GM18909 (cell line): ENCODE data around the gene KIF18B.
A peak's percentile ranks its signal among the peaks of the same experiment; 100 is the strongest.
"Not testable (repeated sequence)": the region's sequence is repeated elsewhere in the genome, so short reads cannot be mapped to it uniquely, and the experiment has no call there.

Source experiments
- ATAC-seq: cut with Tn5 transposase; IDR thresholded peaks from one replicate; pipeline ENCODE4 v1.9.1; 2021; ENCODE audit warnings: mild to moderate bottlenecking; ENCODE audit not compliant: unreplicated experiment, poor library complexity

The KIF18B gene

GRCh38 chr17:44970136-44970741, 22.7 kb upstream of the KIF18B start:
- ATAC-seq, result no peak

DNA sequence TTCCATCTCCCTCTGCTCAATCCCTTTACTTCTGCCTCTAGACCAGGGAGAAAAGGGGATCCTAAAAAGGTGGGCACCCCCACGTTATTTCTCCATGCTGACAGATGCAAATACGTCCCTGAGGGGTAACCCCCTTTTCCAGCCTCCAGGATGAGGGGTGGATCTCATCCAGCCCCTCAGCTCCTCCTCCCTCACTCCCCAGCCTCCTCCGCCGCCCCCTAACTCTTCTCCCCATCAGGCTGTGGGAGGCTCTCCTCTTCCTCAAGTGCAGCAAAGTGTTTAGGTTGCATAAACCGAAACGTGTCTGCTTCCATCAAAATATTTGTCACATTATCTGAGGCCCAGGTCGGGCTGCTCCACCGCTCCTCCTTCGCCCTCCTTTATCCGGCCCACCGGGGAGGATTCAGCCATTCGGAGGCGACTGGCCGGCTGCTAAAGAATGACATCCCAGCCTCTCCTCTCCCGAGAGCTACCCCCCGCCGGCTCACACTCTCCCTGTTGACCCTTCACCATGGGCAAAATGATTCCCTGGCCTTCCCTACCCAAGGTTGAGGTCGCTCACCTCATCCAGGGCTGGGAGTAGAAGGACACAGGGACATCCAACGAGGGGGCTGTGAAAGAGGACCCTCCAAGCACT, 21.7 kb upstream of the KIF18B start:
- ATAC-seq, result no peak

- peak; percentile 82 for ATAC-seq
Measured at GRCh38 chr17:44968225-44969143, 20.9 kb upstream of the KIF18B start, which contains the start of gene C1QL1. Gene C1QL1, minus strand, starts transcription at chr17:44968303. Its CDS starts 255 bp downstream, at chr17:44968048.

- peak; percentile 18 for ATAC-seq
Measured at GRCh38 chr17:44967907-44968224, 20.3 kb upstream of the KIF18B start.

DNA sequence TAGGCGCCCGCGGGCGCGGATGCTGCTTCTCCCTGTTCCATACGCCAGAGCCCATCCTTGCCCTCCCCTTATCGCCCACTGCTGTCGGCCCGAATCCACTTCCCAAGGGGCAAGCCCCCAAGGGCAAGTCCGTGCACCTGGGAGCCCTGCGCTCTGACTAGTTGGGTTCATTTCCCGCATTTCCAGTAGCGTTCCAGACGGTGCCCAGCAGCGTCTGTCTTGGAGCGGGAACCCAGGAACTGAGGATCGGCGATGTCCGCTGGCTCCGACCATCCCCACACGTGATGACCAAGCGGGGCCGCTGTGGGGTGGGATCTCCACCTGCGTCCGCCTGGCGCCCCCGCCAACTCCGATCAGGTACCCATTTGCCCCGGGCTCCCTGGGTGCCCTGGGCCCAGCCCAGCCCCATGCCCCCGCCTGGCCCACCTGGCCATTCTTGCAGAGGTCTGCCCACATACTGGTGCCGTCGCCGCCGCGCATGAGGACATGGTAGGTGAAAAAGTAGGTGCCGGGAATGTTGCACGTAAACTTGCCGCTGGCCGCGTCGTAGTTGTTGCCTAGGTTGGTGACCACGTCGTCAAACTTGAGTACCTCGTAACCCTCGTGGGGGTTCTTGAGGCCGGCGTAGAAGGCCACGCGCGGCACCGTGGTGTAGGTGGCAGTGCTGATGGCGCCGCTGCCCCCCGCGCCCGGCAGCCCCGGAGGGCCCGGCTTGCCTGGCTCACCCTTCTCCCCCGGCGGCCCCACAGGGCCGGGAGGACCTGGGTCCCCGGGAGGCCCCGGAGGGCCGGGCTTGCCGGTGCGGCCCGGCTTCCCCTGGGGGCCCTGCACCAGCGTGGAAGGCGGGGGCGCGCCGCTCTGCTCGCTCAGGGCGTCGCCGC, 19.7 kb upstream of the KIF18B start:
- ATAC-seq, result no peak

DNA sequence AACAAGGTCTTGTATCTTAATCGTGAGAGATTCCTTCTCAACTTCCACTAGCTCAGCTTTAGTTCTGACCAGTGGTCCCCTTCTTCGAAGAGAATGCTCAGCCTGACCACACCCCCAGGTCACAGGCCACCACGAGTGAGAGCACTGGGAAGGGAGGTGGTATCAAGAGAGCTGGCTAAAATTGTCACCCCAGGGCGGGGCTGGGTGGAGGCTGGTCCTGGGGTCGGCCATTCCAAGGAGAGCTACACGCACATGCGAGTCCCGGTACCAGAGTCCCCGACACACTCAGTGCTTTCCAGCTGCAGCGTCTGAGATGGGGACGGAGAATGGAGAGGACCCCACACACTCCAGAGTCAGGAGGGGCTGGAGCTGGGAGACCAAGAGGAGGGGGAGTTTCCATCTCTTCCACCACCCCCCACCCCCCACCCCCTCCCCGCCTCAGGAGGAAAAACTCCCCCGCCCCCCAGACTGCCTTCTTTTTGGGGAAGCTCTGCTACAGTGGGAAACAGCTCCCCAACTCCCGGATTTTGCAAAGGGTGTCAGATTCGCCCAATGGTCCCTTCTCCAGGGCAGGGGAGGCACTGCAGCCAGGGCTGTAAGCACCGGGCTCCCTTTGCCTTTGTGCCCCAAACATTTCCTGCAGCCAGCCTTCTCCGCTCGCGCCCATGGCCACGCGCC, 18.9 kb upstream of the KIF18B start:
- no peak for ATAC-seq

DNA sequence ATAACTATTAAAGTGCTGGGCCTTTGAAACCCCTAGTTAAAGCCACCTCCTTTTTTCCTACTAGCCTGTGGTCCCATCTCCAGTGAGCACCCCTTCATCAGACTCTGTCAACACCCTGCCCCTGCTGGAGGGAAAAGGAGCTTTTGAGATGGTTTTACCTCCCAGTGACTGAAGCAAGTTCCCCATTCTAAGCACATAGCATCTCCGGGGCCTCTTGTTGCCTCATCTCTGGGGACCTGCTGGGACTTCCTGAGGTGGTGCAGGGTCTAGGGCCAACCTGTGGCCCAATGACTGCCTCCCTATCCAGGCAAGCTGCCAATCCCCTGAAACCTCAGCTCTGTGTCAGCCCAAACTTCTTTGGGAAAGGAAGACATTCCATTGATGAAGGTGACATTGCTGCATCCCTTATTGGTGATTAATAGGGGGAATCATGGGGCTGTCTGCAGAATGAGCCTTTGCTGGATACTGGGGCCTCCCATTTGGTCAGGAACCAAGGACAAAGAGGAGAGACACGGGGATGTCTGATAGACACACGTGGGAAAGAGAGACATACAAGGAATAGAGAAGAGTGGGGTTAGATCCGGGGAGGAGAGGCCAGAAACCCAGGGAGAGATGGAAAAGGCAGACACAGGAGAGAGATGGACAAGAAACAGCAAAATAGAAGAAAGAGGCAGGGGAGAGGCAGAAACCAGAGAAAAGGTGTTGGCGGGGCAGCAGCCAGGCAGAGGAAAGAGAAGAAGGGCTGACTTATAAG, 18.1 kb upstream of the KIF18B start:
- no peak for ATAC-seq

- ATAC-seq, result no peak
Measured at GRCh38 chr17:44961921-44962350, 14.4 kb upstream of the KIF18B start.

DNA sequence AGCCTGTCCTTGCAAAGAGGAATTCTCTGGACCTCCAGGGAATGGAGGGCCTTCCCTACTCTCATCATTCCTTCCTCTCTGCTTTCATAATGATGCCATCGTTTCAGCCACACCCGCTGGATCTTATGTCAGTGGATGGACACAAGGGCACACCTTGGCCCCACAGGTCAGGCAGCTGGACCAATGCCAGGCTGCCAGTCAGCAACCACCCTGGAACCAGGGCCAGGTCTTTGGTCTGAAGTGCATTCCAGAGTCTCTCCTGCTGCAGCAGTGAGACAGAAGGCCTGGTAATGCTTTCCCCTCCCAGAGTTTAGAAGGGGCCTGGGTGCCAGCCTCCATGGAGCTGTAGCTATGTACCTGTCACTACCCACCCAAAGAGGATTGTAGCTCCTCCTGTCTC, 13.1 kb upstream of the KIF18B start:
- ATAC-seq, result no peak

DNA sequence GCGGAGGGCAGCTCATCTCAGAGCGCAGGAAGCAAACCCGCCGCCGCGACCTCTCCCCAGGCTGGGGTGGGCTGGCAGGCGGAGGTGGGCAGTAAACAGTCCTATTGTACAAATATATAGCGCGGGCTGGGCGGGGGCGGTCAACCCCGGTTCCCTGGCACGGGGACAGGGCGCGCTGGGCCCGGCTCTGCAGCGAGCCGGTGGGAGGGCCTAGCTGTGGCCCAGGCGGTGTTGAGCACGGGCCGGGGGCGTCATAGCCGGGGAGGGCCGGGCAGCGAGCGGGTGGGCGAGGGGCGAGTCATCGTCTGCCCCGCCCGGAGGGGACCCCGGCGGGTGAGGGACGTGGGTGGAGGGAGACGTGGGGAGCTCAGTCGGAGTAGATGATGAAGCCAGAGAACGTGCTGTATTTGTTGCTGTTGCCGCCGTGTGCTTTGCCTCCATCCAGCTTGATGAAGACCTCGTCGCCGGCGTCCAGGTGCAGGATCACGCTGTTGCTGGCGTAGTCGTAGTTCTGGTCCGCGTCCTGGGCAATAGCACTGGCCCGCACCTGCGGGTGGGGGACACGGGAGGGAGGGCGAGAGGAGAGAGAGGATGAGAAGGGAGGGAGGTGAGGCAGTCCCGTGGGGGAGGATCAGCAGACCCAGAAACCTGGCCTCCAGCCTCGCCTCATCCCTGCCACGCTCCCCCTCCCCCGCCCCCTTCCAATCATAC, 12.4 kb upstream of the KIF18B start:
- no peak for ATAC-seq

DNA sequence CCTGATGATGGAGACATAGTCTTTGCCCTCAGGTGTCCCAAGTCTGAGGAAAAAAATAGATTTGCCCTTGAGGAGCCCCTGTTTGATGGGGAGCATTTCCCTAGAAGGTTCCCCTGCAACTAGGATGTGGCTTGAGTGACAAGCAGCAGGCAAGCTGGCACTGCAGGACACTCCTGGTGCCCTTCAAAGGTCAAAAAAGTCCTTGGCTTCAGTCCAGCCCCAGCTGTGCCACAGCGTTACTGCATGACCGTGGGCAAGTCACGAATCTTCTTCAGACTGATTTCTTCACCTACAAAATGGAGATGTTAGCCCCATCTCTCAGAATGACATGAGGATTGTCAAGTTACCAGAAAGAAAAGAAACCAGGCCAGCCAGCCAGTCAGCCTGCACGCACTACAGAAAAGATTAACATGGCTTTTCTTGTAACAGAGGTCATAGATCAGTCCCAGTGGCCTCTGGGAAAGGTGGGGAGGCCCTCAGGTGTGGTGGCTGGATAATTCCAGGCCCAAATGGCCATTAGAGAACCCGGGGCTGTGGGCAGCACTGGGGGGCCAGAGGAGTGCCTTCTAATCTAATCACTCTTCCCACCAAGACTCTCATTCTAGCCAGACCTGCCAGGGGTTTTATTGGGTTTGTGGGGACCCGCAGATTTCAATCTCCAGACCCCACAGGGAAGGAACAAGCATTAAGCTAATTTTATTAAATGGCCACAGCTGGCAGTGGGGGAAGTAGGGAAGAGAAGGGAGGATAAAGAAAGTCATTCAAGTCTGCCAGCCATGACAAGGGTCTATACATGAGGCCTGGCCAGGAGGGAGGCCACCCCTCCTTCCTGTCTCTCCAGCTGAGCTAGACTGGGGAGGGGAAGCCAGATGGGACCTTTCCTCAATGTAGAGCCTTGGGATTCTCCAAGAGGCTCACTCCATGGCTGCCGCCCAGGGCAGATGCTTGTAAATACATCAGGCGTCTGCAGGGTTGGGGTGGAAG, 9.7 kb upstream of the KIF18B start:
- no peak for ATAC-seq

GRCh38 chr17:44955674-44956425, 8.3 kb upstream of the KIF18B start:
- ATAC-seq, result no peak

DNA sequence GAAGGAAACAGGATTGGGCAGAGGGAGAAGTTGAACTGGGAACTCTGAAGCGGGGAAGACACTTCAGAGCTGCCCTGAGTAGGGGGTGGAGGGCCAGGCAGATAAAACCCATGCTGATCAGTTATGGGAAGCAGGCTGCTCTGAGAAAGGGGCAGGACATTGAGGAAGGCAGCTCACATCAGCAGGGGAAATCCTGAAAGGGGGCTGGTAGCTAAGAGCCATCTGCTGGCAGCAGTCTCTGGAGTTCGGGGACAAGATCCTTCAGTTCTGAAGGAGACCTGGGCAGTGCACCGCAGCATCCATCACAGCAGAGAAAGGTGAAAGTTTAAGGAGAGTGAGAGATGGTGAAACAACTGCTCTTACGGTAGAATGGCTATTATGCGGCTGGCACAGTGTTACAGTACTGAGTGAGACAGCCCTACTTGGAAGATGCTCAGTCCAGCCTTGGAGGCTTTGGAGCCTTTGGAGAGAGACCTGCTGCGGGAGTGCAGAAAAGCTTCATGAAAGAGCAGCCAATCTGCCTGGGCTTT, 5.4 kb upstream of the KIF18B start:
- no peak for ATAC-seq

- no peak for ATAC-seq
Measured at GRCh38 chr17:44948315-44948795, 782 bp upstream of the KIF18B start.

DNA sequence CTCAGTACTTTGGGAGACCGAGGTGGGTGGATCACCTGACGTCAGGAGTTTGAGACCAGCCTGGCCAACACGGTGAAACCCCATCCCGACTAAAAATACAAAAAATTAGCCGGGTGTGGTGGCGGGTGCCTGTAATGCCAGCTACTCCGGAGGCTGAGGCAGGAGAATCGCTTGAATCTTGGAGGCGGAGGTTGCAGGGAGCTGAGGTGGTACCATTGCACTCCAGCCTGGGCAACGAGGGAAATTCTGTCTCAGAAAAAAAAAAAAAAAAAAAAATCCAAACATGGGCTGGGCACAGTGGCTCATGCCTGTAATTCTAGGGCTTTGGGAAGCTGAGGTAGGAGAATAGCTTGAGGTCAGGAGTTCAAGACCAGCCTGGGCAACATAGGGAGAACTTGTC, 1.9 kb downstream of the KIF18B start:
- ATAC-seq, result not testable (repeated sequence)

DNA sequence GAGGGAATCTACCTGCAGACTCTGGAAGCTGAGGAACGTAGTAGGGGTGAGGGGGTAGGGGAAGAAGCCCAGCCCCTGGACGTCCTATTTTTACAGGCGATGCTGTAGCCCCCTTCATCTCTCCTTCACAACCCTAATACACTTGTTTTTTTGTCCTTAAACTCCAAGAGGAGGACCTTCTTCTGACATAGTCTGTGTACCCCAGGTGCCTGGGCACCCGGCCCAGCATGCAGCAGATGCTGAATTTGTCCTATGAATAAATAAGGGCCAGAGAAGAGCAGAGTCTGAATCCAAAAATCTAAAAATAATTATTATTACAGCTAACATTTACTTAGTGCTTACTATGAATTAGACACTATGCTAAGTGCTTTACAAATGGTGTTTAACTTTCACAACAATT, 5.1 kb downstream of the KIF18B start:
- ATAC-seq, result no peak
